Astrocyte (in vitro differentiated cells and primary cell): ENCODE measurements around the gene FADS3.

Experiments used
- EZH2 ChIP-seq: IDR thresholded peaks from 2 replicates; pipeline ENCODE4 v1.6.1; 2012; ENCODE audit warnings: mild to moderate bottlenecking, low read length, inconsistent platforms; ENCODE audit not compliant: insufficient read depth
- TF ChIP-seq, protein P1 (sequence below): IDR thresholded peaks from 2 replicates; pipeline ENCODE4 v1.5.1; 2011; ENCODE audit warnings: low read depth, mild to moderate bottlenecking, inconsistent platforms, low read length, moderate library complexity; ENCODE audit not compliant: insufficient read depth

DNA sequence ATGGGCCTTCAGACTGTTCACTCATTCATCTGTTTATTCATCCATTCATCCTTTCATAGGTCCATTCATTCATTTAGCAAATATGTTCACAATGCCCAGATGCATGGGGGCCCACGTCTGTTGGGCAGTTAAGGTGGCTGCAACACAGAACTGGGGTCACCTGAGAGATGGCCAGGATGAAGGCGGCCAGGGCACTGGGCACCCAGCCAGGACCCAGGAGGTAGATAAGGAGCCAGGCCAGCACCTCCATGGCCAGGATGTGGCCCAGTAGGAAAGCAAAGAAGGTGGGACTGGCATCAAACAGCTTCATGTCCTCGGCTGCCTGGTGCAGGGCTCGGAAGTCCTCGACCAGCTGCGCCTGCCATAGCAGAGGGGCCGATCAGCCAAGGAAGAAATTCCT lies 12.2 kb downstream of the FADS3 start:
- no peak for TF ChIP-seq EZH2
- TF ChIP-seq, protein P1, sequence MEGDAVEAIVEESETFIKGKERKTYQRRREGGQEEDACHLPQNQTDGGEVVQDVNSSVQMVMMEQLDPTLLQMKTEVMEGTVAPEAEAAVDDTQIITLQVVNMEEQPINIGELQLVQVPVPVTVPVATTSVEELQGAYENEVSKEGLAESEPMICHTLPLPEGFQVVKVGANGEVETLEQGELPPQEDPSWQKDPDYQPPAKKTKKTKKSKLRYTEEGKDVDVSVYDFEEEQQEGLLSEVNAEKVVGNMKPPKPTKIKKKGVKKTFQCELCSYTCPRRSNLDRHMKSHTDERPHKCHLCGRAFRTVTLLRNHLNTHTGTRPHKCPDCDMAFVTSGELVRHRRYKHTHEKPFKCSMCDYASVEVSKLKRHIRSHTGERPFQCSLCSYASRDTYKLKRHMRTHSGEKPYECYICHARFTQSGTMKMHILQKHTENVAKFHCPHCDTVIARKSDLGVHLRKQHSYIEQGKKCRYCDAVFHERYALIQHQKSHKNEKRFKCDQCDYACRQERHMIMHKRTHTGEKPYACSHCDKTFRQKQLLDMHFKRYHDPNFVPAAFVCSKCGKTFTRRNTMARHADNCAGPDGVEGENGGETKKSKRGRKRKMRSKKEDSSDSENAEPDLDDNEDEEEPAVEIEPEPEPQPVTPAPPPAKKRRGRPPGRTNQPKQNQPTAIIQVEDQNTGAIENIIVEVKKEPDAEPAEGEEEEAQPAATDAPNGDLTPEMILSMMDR: no peak
